ENCODE data around the gene ZNRD2.

ZNRD2 gene

GRCh38 chr11:65620666-65621065, 50.4 kb downstream of the ZNRD2 start (continued):
- TF ChIP-seq, protein P1, sequence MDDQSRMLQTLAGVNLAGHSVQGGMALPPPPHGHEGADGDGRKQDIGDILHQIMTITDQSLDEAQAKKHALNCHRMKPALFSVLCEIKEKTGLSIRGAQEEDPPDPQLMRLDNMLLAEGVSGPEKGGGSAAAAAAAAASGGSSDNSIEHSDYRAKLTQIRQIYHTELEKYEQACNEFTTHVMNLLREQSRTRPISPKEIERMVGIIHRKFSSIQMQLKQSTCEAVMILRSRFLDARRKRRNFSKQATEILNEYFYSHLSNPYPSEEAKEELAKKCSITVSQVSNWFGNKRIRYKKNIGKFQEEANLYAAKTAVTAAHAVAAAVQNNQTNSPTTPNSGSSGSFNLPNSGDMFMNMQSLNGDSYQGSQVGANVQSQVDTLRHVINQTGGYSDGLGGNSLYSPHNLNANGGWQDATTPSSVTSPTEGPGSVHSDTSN (CRISPR knock-in tag; IDR thresholded peaks at IDR 0.05): no peak
- TF ChIP-seq ZNF398 (tag by site-specific recombination; IDR thresholded peaks at IDR 0.05): no peak
- no peak for TF ChIP-seq ZNF169 (tag by site-specific recombination; IDR thresholded peaks at IDR 0.05)
- no peak for TF ChIP-seq ZNF394 (tag by site-specific recombination; IDR thresholded peaks at IDR 0.05; ENCODE audit: borderline replicate concordance)
- TF ChIP-seq, protein P2, sequence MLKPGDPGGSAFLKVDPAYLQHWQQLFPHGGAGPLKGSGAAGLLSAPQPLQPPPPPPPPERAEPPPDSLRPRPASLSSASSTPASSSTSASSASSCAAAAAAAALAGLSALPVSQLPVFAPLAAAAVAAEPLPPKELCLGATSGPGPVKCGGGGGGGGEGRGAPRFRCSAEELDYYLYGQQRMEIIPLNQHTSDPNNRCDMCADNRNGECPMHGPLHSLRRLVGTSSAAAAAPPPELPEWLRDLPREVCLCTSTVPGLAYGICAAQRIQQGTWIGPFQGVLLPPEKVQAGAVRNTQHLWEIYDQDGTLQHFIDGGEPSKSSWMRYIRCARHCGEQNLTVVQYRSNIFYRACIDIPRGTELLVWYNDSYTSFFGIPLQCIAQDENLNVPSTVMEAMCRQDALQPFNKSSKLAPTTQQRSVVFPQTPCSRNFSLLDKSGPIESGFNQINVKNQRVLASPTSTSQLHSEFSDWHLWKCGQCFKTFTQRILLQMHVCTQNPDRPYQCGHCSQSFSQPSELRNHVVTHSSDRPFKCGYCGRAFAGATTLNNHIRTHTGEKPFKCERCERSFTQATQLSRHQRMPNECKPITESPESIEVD (tag by site-specific recombination; IDR thresholded peaks at IDR 0.05): no peak

GRCh38 chr11:65621460-65621859, 51.2 kb downstream of the ZNRD2 start:
- no peaks in the 10 kb centered on the region for H3K9me3 ChIP-seq (ENCODE audit: control insufficient read depth, insufficient read depth, low read depth, low read length)
- H3K4me1 ChIP-seq (ENCODE audit: control insufficient read depth, insufficient read depth, low read length): no peaks in the 10 kb centered on the region
- no peak overlapping the region for H3K27ac ChIP-seq (ENCODE audit: extremely low read depth, low read depth, low read length)
- CTCF ChIA-PET: interaction anchor here (0.7 to 0.9 kb wide), 2 partner anchors 42 to 158 kb away, joined by 3 to 5 read pairs; no protein-coding TSS in a partner anchor
- H3K4me3 ChIP-seq (ENCODE audit: low read depth, low read length): no peak overlapping the region
- POLR2A ChIA-PET: interaction anchor here (0.6 kb wide), 1 partner anchor 435 kb away, joined by 3 read pairs; no protein-coding TSS in a partner anchor
- H3K36me3 ChIP-seq (ENCODE audit: control insufficient read depth in 2 of 2, insufficient read depth in 1 of 2, low read length in 2 of 2): peaks cover 0 to 93% of the 10 kb centered on the region in 2 experiments; a peak in 1 of 3 replicates
- TF ChIP-seq, protein P3, sequence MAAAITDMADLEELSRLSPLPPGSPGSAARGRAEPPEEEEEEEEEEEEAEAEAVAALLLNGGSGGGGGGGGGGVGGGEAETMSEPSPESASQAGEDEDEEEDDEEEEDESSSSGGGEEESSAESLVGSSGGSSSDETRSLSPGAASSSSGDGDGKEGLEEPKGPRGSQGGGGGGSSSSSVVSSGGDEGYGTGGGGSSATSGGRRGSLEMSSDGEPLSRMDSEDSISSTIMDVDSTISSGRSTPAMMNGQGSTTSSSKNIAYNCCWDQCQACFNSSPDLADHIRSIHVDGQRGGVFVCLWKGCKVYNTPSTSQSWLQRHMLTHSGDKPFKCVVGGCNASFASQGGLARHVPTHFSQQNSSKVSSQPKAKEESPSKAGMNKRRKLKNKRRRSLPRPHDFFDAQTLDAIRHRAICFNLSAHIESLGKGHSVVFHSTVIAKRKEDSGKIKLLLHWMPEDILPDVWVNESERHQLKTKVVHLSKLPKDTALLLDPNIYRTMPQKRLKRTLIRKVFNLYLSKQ (tag by site-specific recombination; IDR thresholded peaks at IDR 0.05; ENCODE audit: borderline replicate concordance): no peak
- TF ChIP-seq ZNF394 (tag by site-specific recombination; IDR thresholded peaks at IDR 0.05; ENCODE audit: borderline replicate concordance): no peak
- TF ChIP-seq ZNF350 (tag by site-specific recombination; IDR thresholded peaks at IDR 0.05): no peak
- TF ChIP-seq ZNF324 (tag by site-specific recombination; IDR thresholded peaks at IDR 0.05): no peak
- TF ChIP-seq PRDM10 (tag by site-specific recombination; IDR thresholded peaks at IDR 0.05): no peak
- TF ChIP-seq ZNF843 (tag by site-specific recombination; IDR thresholded peaks at IDR 0.05): no peak
- TF ChIP-seq, protein P4, sequence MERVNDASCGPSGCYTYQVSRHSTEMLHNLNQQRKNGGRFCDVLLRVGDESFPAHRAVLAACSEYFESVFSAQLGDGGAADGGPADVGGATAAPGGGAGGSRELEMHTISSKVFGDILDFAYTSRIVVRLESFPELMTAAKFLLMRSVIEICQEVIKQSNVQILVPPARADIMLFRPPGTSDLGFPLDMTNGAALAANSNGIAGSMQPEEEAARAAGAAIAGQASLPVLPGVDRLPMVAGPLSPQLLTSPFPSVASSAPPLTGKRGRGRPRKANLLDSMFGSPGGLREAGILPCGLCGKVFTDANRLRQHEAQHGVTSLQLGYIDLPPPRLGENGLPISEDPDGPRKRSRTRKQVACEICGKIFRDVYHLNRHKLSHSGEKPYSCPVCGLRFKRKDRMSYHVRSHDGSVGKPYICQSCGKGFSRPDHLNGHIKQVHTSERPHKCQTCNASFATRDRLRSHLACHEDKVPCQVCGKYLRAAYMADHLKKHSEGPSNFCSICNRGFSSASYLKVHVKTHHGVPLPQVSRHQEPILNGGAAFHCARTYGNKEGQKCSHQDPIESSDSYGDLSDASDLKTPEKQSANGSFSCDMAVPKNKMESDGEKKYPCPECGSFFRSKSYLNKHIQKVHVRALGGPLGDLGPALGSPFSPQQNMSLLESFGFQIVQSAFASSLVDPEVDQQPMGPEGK (tag by site-specific recombination; IDR thresholded peaks at IDR 0.05): no peak
- no peak for TF ChIP-seq ZFP37 (tag by site-specific recombination; IDR thresholded peaks at IDR 0.05)
- no peak for TF ChIP-seq MEIS1 (CRISPR knock-in tag; IDR thresholded peaks at IDR 0.05; ENCODE audit: borderline replicate concordance)
- no peak for TF ChIP-seq HIC1 (tag by site-specific recombination; IDR thresholded peaks at IDR 0.05)
- TF ChIP-seq YY2 (tag by site-specific recombination; IDR thresholded peaks at IDR 0.05): no peak
- no peak for TF ChIP-seq ZBTB7A (tag by site-specific recombination; IDR thresholded peaks at IDR 0.05; ENCODE audit: low read depth)
- no peak for TF ChIP-seq ZNF501 (tag by site-specific recombination; IDR thresholded peaks at IDR 0.05)
- TF ChIP-seq, protein P5, sequence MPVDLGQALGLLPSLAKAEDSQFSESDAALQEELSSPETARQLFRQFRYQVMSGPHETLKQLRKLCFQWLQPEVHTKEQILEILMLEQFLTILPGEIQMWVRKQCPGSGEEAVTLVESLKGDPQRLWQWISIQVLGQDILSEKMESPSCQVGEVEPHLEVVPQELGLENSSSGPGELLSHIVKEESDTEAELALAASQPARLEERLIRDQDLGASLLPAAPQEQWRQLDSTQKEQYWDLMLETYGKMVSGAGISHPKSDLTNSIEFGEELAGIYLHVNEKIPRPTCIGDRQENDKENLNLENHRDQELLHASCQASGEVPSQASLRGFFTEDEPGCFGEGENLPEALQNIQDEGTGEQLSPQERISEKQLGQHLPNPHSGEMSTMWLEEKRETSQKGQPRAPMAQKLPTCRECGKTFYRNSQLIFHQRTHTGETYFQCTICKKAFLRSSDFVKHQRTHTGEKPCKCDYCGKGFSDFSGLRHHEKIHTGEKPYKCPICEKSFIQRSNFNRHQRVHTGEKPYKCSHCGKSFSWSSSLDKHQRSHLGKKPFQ (tag by site-specific recombination; IDR thresholded peaks at IDR 0.05): no peak
- TF ChIP-seq HOXD13 (CRISPR knock-in tag; IDR thresholded peaks at IDR 0.05; ENCODE audit: borderline replicate concordance): no peak
